ENCODE measurements around the gene SPNS3. TPM values are rescaled to one million over a fixed set of nuclear protein-coding genes. Genes with fewer than 3 reads are reported as not detected.

Gene SPNS3
- total RNA-seq, 2 donors from 2014 or later: 0.90 to 1.0 TPM

- DNase-seq: peak; percentile 92
- no peaks in the 10 kb centered on the region for H3K9me3 ChIP-seq
- peak overlapping the region in 1 of 2 donors; percentile 33 for H3K9ac ChIP-seq (ENCODE audit: low read depth in 2 of 2, low read length in 2 of 2)
- H3K4me1 ChIP-seq: no peaks in the 10 kb centered on the region
- no peak overlapping the region for H3K27ac ChIP-seq
- peak; percentile 75 for TF ChIP-seq CTCF (IDR thresholded peaks at IDR 0.05)
- H3K4me3 ChIP-seq: no peak overlapping the region
- H3K36me3 ChIP-seq: no peaks in the 10 kb centered on the region
- intact Hi-C loops (cut with DNase I): loop anchor here (5.0 kb wide), 2 partner anchors 201 to 216 kb away; no protein-coding TSS in a partner anchor
- no peaks in the 10 kb centered on the region for H3K27me3 ChIP-seq
These were observed 20.6 kb upstream of the SPNS3 start for GRCh38 chr17:4412933-4413831.

- no peak for TF ChIP-seq CTCF (IDR thresholded peaks at IDR 0.05)
- H3K4me1 ChIP-seq: no peaks in the 10 kb centered on the region
- H3K27me3 ChIP-seq: no peaks in the 10 kb centered on the region
- H3K27ac ChIP-seq: no peak overlapping the region
- no peak overlapping the region for H3K4me3 ChIP-seq
- intact Hi-C loops (cut with DNase I): no loop called here
- no peak overlapping the region for H3K9ac ChIP-seq (ENCODE audit: low read depth in 2 of 2, low read length in 2 of 2)
- H3K36me3 ChIP-seq: no peaks in the 10 kb centered on the region
- no peaks in the 10 kb centered on the region for H3K9me3 ChIP-seq
- DNase-seq: no peak
These were observed 16.5 kb upstream of the SPNS3 start for GRCh38 chr17:4417129-4417667.

- Histone ChIP-seq H3K4me3 (no peak overlapping the region), H3K36me3 (no peaks in the 10 kb centered on the region), H3K9me3 (no peaks in the 10 kb centered on the region), H3K27me3 (no peaks in the 10 kb centered on the region), H3K27ac (no peak overlapping the region), H3K4me1 (no peaks in the 10 kb centered on the region), H3K9ac (ENCODE audit: low read depth in 2 of 2, low read length in 2 of 2) (no peak overlapping the region)
- intact Hi-C loops (cut with DNase I): loop anchor here (5.0 kb wide), 1 partner anchor 137 kb away; the partner anchor contains the start of gene MYBBP1A
- peak; percentile 91 for TF ChIP-seq CTCF (IDR thresholded peaks at IDR 0.05)
- DNase-seq: peak; percentile 68
These were observed 13.0 kb upstream of the SPNS3 start for GRCh38 chr17:4420692-4421131.

- no peak for TF ChIP-seq CTCF (IDR thresholded peaks at IDR 0.05)
- intact Hi-C loops (cut with DNase I): loop anchor here (5.0 kb wide), 1 partner anchor 134 kb away; the partner anchor contains the start of gene MYBBP1A
- no peak for DNase-seq
- Histone ChIP-seq H3K4me1 (no peaks in the 10 kb centered on the region), H3K27ac (no peak overlapping the region), H3K27me3 (no peaks in the 10 kb centered on the region), H3K9ac (ENCODE audit: low read depth in 2 of 2, low read length in 2 of 2) (no peak overlapping the region), H3K4me3 (no peak overlapping the region), H3K36me3 (no peaks in the 10 kb centered on the region), H3K9me3 (no peaks in the 10 kb centered on the region)
These were observed 10.9 kb upstream of the SPNS3 start for GRCh38 chr17:4422864-4423263.

- Histone ChIP-seq H3K9me3 (no peaks in the 10 kb centered on the region), H3K27me3 (no peaks in the 10 kb centered on the region), H3K9ac (ENCODE audit: low read depth in 2 of 2, low read length in 2 of 2) (no peak overlapping the region), H3K4me3 (no peak overlapping the region), H3K36me3 (no peaks in the 10 kb centered on the region), H3K27ac (no peak overlapping the region), H3K4me1 (no peaks in the 10 kb centered on the region)
- TF ChIP-seq CTCF (IDR thresholded peaks at IDR 0.05): no peak
- intact Hi-C loops (cut with DNase I): no loop called here
- DNase-seq: no peak
These were observed 8.3 kb upstream of the SPNS3 start for GRCh38 chr17:4425398-4425797.
